ACC112 (cell line): ENCODE measurements around the gene TPRN.

Experiments used
- H2AFZ ChIP-seq: fragments of 200-600 bp; sonication (generic); one replicate; pipeline ENCODE4 v1.6.0; 2017; ENCODE audit warnings: antibody characterized with exemption, low read length; ENCODE audit not compliant: unreplicated experiment
- H3K27ac ChIP-seq: fragments of 200-600 bp; sonication (generic); 2 replicates; pipeline ENCODE4 v1.5.1; 2014; ENCODE audit warnings: low read depth, mild to moderate bottlenecking, antibody characterized with exemption, low read length, moderate library complexity
- H3K27me3 ChIP-seq: fragments of 200-600 bp; sonication (generic); 2 replicates; pipeline ENCODE4 v1.6.1; 2014; ENCODE audit warnings: mild to moderate bottlenecking, antibody characterized with exemption, low read length, moderate library complexity, mixed read lengths; ENCODE audit not compliant: insufficient read depth
- H3K36me3 ChIP-seq: fragments of 200-600 bp; sonication (generic); 2 replicates; pipeline ENCODE4 v1.6.1; 2016; ENCODE audit warnings: mild to moderate bottlenecking, antibody characterized with exemption, low read length, moderate library complexity, mixed read lengths; ENCODE audit not compliant: insufficient read depth
- H3K4me1 ChIP-seq: fragments of 200-600 bp; sonication (generic); one replicate; pipeline ENCODE4 v1.6.1; 2016; ENCODE audit warnings: low read length, mixed read lengths; ENCODE audit not compliant: insufficient read depth, unreplicated experiment, control insufficient read depth
- H3K4me3 ChIP-seq: fragments of 200-600 bp; sonication (generic); 2 replicates; pipeline ENCODE4 v1.5.1; 2014; ENCODE audit warnings: mild to moderate bottlenecking, low read depth, low read length
- H3K79me2 ChIP-seq: fragments of 200-600 bp; sonication (generic); one replicate; pipeline ENCODE4 v1.6.0; 2016; ENCODE audit warnings: low read length; ENCODE audit not compliant: control insufficient read depth, unreplicated experiment, insufficient read depth

Gene TPRN

GRCh38 chr9:137174722-137175293, 25.7 kb downstream of the TPRN start:
- H3K4me1 ChIP-seq: peaks cover 10% of the 10 kb centered on the region
- H3K27me3 ChIP-seq: peaks cover 12% of the 10 kb centered on the region; the same call in 1 of the 2 replicates
- H3K36me3 ChIP-seq: no peaks in the 10 kb centered on the region
- no peak overlapping the region for H3K4me3 ChIP-seq
- no peak overlapping the region for H3K27ac ChIP-seq
- H2AFZ ChIP-seq: no peak overlapping the region
- no peaks in the 10 kb centered on the region for H3K79me2 ChIP-seq

GRCh38 chr9:137173796-137174664, 26.5 kb downstream of the TPRN start:
- Histone ChIP-seq H2AFZ (no peak overlapping the region), H3K4me1 (peaks cover 11% of the 10 kb centered on the region), H3K79me2 (no peaks in the 10 kb centered on the region), H3K27me3 (peaks cover 20% of the 10 kb centered on the region; the same call in 1 of the 2 replicates), H3K27ac (no peak overlapping the region), H3K4me3 (no peak overlapping the region), H3K36me3 (no peaks in the 10 kb centered on the region)

- Histone ChIP-seq H2AFZ (no peak overlapping the region), H3K27ac (no peak overlapping the region), H3K36me3 (no peaks in the 10 kb centered on the region), H3K27me3 (peaks cover 27% of the 10 kb centered on the region; the same call in 1 of the 2 replicates), H3K4me1 (peaks cover 5% of the 10 kb centered on the region), H3K79me2 (no peaks in the 10 kb centered on the region), H3K4me3 (no peak overlapping the region)
Measured at GRCh38 chr9:137172901-137173795, 27.4 kb downstream of the TPRN start.

- Histone ChIP-seq H3K27me3 (peaks cover 45% of the 10 kb centered on the region), H3K79me2 (no peaks in the 10 kb centered on the region), H3K4me1 (peaks cover 3% of the 10 kb centered on the region), H3K27ac (no peak overlapping the region), H2AFZ (no peak overlapping the region), H3K4me3 (no peak overlapping the region), H3K36me3 (no peaks in the 10 kb centered on the region)
Measured at GRCh38 chr9:137171149-137171900, 29.2 kb downstream of the TPRN start.

DNA sequence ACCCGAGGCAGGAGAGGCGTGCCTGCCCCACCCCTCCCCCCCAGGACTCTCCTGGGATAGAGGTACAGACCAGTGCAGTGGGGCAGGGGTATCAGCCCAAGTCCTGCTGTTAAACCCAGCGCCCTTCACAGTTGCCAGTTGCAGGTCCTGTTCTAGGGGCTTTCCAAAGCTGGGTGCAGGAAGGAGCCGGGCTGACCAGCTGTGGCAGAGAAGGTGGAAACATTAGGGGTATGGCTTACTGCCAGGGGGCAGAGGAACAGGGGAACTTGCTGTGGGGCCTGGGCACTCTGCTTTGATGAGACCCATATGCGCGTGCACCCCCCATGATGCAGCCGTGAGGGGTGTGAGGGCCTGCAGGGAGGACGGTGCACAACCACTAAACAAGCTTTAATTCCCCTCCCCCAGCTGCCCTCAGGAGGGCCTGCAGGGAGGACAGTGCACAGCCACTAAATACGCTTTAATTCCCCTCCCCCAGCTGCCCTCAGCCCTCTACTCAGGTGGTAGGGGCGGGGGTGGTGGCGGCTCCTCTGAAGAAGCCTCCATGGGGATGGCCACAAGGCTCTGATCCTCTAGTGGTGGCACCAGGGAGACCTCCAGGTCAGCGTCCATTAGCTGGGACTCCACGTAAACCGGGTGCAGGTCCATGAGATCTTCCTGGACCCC, 29.9 kb downstream of the TPRN start:
- Histone ChIP-seq H3K79me2 (no peaks in the 10 kb centered on the region), H3K36me3 (no peaks in the 10 kb centered on the region), H3K4me3 (no peak overlapping the region), H3K4me1 (peaks cover 3% of the 10 kb centered on the region), H3K27ac (no peak overlapping the region), H3K27me3 (peaks cover 52% of the 10 kb centered on the region), H2AFZ (no peak overlapping the region)

GRCh38 chr9:137169896-137170358, 30.6 kb downstream of the TPRN start, which contains the start of gene LRRC26:
LRRC26 (minus strand) TSS chr9:137170051; CDS start chr9:137169943, 108 bp downstream.
- no peak within 1 kb of the TSS for H2AFZ ChIP-seq
- H3K4me1 ChIP-seq: peaks cover 3% of the 10 kb centered on the region

GRCh38 chr9:137168904-137169856, 31.4 kb downstream of the TPRN start:
- Histone ChIP-seq H3K79me2 (no peaks in the 10 kb centered on the region), H3K4me3 (peak overlapping the region; percentile 62), H3K27ac (no peak overlapping the region), H3K4me1 (peaks cover 3% of the 10 kb centered on the region), H3K36me3 (no peaks in the 10 kb centered on the region), H2AFZ (no peak overlapping the region), H3K27me3 (peaks cover 67% of the 10 kb centered on the region)

More at GRCh38 chr9:137169896-137170358, 30.6 kb downstream of the TPRN start, which contains the start of gene LRRC26:
- Histone ChIP-seq H3K36me3 (no peaks in the 10 kb centered on the region), H3K4me3 (peak within 1 kb of the TSS; percentile 62), H3K79me2 (no peaks in the 10 kb centered on the region), H3K27me3 (peaks cover 59% of the 10 kb centered on the region), H3K27ac (no peak within 1 kb of the TSS)

GRCh38 chr9:137168573-137168903, 32.0 kb downstream of the TPRN start:
- H3K27ac ChIP-seq: no peak overlapping the region
- H3K4me3 ChIP-seq: peak overlapping the region; percentile 62

More at GRCh38 chr9:137168573-137168903, 32.0 kb downstream of the TPRN start:
- no peaks in the 10 kb centered on the region for H3K36me3 ChIP-seq
- H3K4me1 ChIP-seq: peaks cover 3% of the 10 kb centered on the region
- no peaks in the 10 kb centered on the region for H3K79me2 ChIP-seq
- H2AFZ ChIP-seq: no peak overlapping the region
- H3K27me3 ChIP-seq: peaks cover 73% of the 10 kb centered on the region
